A673 (cell line): ENCODE measurements around the gene SMIM38.

ENCODE experiments used
- EZH2 ChIP-seq: fragments of 200-600 bp; sonication (generic); IDR thresholded peaks from 2 replicates; pipeline ENCODE4 v1.6.1; 2017; ENCODE audit warnings: borderline replicate concordance, low read depth, mild to moderate bottlenecking, mixed read lengths, antibody characterized with exemption, low read length; ENCODE audit not compliant: poor library complexity, severe bottlenecking
- TF ChIP-seq, protein P1 (sequence below): fragments of 300-800, 200-600 bp; sonication (generic); conservative IDR thresholded peaks from 2 replicates; pipeline ENCODE4 v1.5.1; 2017; ENCODE audit warnings: low read depth, mild to moderate bottlenecking, antibody characterized with exemption, low read length, moderate library complexity, mixed read lengths

DNA sequence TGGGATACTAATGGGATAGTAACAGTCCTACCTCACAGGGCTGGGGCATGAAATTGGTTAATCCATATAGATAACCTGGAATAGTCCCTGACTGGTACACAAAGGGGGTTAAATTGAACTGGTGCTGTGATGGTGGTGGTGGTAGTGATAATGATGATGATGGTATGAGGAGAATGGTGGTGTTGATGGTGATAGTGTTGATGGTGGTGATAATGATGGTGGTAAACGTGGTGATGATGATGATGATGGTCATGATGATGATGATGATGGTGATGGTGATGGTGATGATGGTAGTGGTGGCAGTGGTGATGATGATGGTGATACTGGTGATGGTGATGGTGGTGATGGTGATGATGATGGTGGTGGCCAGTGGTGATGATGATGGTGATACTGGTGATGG lies 38.7 kb downstream of the SMIM38 start:
- TF ChIP-seq, protein P1, sequence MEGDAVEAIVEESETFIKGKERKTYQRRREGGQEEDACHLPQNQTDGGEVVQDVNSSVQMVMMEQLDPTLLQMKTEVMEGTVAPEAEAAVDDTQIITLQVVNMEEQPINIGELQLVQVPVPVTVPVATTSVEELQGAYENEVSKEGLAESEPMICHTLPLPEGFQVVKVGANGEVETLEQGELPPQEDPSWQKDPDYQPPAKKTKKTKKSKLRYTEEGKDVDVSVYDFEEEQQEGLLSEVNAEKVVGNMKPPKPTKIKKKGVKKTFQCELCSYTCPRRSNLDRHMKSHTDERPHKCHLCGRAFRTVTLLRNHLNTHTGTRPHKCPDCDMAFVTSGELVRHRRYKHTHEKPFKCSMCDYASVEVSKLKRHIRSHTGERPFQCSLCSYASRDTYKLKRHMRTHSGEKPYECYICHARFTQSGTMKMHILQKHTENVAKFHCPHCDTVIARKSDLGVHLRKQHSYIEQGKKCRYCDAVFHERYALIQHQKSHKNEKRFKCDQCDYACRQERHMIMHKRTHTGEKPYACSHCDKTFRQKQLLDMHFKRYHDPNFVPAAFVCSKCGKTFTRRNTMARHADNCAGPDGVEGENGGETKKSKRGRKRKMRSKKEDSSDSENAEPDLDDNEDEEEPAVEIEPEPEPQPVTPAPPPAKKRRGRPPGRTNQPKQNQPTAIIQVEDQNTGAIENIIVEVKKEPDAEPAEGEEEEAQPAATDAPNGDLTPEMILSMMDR, result no peak
- TF ChIP-seq EZH2, result no peak
